Fibroblast of pulmonary artery (primary cell): ENCODE measurements around the gene OXGR1.
A peak's percentile ranks its signal among the peaks of the same experiment; 100 is the strongest.

Experiments
- DNase-seq: peaks from one replicate; pipeline ENCODE4 v3.0.0-alpha.2; 2010; ENCODE audit warnings: low read depth
- H3K4me3 ChIP-seq: replicated peaks from 2 replicates; pipeline ENCODE4 v1.5.1; 2011; ENCODE audit warnings: low read depth, mild to moderate bottlenecking, control low read depth, low read length, moderate library complexity
- TF ChIP-seq, protein P1 (sequence below): IDR thresholded peaks from 2 replicates; pipeline ENCODE4 v1.5.1; 2011; ENCODE audit warnings: mild to moderate bottlenecking, control low read depth, low read length, inconsistent platforms; ENCODE audit errors: missing control alignments

The OXGR1 gene

GRCh38 chr13:97023117-97023516, 28.8 kb upstream of the OXGR1 start:
- DNase-seq = no peak
- TF ChIP-seq, protein P1, sequence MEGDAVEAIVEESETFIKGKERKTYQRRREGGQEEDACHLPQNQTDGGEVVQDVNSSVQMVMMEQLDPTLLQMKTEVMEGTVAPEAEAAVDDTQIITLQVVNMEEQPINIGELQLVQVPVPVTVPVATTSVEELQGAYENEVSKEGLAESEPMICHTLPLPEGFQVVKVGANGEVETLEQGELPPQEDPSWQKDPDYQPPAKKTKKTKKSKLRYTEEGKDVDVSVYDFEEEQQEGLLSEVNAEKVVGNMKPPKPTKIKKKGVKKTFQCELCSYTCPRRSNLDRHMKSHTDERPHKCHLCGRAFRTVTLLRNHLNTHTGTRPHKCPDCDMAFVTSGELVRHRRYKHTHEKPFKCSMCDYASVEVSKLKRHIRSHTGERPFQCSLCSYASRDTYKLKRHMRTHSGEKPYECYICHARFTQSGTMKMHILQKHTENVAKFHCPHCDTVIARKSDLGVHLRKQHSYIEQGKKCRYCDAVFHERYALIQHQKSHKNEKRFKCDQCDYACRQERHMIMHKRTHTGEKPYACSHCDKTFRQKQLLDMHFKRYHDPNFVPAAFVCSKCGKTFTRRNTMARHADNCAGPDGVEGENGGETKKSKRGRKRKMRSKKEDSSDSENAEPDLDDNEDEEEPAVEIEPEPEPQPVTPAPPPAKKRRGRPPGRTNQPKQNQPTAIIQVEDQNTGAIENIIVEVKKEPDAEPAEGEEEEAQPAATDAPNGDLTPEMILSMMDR = no peak
- no peak overlapping the region for H3K4me3 ChIP-seq

DNA sequence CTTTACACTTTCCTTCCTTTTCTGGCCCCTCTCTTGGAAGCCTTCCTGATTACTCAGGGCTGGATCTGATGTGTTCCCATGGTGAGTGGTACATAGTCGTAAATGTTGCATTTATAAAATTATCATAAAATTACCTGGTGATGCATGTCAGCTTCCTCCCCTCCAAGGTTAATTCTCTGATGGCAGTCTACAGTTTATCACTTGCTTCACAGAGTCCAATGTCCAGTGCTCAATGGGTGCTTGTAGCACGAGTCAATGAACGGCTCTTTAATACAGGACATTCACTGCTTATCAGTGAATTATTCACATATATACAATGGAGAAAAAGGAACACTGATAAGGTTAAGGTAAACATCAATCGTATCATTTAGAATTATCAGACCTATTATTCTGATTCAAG, 27.0 kb upstream of the OXGR1 start:
- H3K4me3 ChIP-seq = no peak overlapping the region
- DNase-seq = no peak
- TF ChIP-seq, protein P1 = no peak

DNA sequence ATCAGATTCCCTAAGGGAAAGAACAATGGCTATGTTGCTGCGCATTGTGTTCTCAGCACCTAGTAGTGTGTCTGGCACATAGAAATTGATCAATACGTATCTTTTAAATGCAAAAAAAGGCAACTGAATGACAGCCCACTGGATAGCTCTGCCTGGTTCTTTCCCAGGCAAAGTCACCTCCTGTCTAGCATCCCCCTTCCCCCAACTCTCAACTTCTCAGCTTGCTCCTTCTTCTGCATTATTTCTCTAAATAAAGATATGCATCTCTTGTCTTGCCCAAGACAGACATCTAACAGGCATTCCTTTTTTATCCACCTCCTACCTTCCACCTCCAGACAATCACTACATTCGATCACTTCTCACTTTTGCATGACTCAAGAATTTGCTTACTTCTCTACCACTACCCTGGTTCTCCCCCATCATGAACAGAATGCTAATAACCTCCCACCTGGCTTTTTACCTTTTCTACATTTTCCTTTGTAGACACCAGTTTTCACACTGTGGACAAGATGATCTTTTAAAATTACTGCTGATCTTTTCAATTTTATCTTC, 26.5 kb upstream of the OXGR1 start:
- DNase-seq = no peak
- no peak overlapping the region for H3K4me3 ChIP-seq
- TF ChIP-seq, protein P1 = no peak

GRCh38 chr13:97020194-97020593, 25.9 kb upstream of the OXGR1 start:
- no peak for DNase-seq
- no peak overlapping the region for H3K4me3 ChIP-seq
- TF ChIP-seq, protein P1 = no peak

GRCh38 chr13:97019236-97019635, 25.0 kb upstream of the OXGR1 start:
- no peak overlapping the region for H3K4me3 ChIP-seq
- TF ChIP-seq, protein P1 = no peak
- no peak for DNase-seq

DNA sequence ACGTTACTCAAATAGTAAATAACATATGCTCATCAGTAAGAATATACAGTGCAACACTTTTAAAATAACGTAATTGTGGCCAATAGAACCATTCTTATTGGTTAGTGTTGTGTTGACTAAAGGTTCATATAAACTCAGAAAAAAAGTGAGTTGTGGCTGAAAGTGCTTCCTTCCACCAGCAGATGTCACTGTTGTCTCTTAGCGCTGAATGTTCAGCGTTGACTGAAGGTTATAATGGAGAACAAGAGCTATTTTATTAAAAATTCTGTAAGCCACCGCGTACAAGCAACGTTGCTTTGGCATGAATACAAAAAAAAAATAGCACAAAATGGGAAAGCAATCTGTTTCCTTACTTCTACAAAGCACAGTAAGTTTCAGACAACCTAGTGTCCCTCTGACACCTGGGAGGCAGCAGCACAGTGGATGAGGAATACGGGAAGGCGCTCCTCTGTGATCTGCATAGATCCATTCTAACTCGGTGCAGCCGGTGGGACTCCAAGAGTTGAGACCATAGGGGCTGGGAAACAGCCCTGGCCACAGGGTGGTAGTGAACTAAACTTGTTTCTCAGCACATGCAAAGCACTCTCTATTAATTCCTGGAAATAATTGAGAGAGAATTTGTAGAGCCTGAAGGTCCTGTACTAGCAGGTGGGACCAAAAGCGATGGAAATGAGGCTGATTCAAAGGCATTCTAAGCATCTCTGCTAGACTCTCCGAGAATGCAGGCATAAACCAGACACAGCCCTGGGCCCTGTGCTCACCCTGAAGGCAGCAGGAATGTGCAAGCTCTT, 23.9 kb upstream of the OXGR1 start:
- peak; percentile 80 for DNase-seq
- TF ChIP-seq, protein P1 = peak; percentile 97
- H3K4me3 ChIP-seq = no peak overlapping the region

DNA sequence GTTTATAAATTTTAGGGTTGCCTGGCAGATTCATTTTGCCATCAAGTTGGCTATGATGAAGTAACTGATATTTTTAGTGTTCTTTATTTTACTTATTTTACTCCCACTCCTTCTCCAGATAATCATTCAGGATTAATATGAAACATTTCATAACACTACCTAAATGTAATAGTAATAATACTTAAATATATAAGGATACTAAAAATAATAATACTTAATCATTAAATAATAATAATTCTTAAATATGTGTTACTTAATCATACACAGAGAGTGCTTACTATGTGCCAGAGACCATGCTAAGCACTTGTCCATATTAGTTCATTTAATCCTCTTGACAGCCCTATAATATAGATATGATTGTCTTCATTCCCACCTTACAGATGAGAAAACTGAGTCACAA, 23.0 kb upstream of the OXGR1 start:
- DNase-seq = no peak
- H3K4me3 ChIP-seq = no peak overlapping the region
- TF ChIP-seq, protein P1 = no peak
